HCT116 (cell line): ENCODE data around the gene TEAD3.

ENCODE experiments used
- EZH2 ChIP-seq: fragments of 200-600 bp; sonication (generic); IDR thresholded peaks from 2 replicates; pipeline ENCODE4 v1.6.1; 2017; ENCODE audit warnings: antibody characterized with exemption, mixed run types
- JUND ChIP-seq: IDR thresholded peaks from 2 replicates; pipeline ENCODE4 v1.6.1; 2012
- POLR2A ChIP-seq: IDR thresholded peaks from 2 replicates; pipeline ENCODE4 v1.7.0; 2011; ENCODE audit warnings: borderline replicate concordance; ENCODE audit not compliant: insufficient read depth, insufficient read length; ENCODE audit errors: extremely low read depth
- POLR2AphosphoS5 ChIP-seq: IDR thresholded peaks from 2 replicates; pipeline ENCODE4 v1.6.1; 2011; ENCODE audit warnings: mild to moderate bottlenecking, low read depth, low read length, moderate library complexity
- TF ChIP-seq, protein P1 (sequence below), 3 experiments: fragments of 200-600 bp in 1 of 3; sonication (generic) in 1 of 3; IDR thresholded peaks in 2 of 3; conservative IDR thresholded peaks in 1 of 3; 2 replicates each; pipeline ENCODE4 v1.5.1; 2012 to 2017; ENCODE audit warnings: low read depth in 2 of 3, low read length in 2 of 3, antibody characterized with exemption in 1 of 3, borderline replicate concordance in 1 of 3, control low read depth in 1 of 3, mild to moderate bottlenecking in 1 of 3, mixed read lengths in 1 of 3, mixed run types in 1 of 3, moderate library complexity in 1 of 3; ENCODE audit not compliant: insufficient read depth in 1 of 3
- TF ChIP-seq, protein P2 (sequence below): IDR thresholded peaks from 2 replicates; pipeline ENCODE4 v1.6.1; 2012
- TF ChIP-seq, protein P3 (sequence below): IDR thresholded peaks from 2 replicates; pipeline ENCODE4 v1.6.1; 2012

DNA sequence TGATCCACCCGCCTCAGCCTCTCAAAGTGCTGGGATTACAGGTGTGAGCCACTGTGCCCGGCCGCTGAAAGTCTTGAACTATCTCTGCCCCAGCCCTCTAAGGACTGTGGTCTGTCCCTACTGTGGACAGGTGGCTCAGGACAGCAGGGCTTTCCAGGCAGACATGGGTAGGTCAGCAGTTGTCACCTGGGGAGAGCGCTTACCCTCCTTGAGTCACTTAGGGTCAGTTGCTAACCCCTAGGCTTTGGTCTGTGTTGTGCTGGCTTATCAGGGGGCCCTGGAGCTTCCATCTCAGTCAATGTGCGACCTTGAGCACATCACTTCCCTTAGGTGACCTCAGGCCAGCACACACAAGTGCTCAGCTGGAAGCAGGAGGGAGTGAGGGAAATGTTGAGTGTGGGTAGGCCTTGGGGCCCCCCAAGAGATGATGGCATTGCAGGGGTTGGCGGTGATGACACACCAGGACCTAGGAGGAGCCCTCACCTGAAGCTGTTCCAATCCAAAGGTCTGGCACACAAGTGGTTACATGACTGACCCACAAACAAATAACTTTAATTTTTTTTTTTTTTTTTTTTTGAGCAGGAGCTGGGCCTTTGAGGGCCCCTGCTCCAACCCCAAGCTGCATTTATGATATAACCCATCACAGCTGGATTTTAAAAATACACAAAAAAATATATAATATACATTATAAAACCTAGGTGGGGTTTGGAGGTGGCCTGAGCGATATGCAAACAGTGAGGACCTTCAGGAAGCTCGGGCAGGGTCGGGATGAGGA is 23.6 kb downstream of the TEAD3 start:
- TF ChIP-seq POLR2A (no peak), EZH2 (no peak), JUND (no peak), POLR2AphosphoS5 (peak; percentile 1; the same call in 1 of the 2 replicates)
- TF ChIP-seq, protein P1, sequence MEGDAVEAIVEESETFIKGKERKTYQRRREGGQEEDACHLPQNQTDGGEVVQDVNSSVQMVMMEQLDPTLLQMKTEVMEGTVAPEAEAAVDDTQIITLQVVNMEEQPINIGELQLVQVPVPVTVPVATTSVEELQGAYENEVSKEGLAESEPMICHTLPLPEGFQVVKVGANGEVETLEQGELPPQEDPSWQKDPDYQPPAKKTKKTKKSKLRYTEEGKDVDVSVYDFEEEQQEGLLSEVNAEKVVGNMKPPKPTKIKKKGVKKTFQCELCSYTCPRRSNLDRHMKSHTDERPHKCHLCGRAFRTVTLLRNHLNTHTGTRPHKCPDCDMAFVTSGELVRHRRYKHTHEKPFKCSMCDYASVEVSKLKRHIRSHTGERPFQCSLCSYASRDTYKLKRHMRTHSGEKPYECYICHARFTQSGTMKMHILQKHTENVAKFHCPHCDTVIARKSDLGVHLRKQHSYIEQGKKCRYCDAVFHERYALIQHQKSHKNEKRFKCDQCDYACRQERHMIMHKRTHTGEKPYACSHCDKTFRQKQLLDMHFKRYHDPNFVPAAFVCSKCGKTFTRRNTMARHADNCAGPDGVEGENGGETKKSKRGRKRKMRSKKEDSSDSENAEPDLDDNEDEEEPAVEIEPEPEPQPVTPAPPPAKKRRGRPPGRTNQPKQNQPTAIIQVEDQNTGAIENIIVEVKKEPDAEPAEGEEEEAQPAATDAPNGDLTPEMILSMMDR (IDR thresholded peaks at IDR 0.05 in 2 of 3, conservative IDR thresholded peaks at IDR 0.05 in 1 of 3; ENCODE audit: borderline replicate concordance in 1 of 3, insufficient read depth in 1 of 3, low read depth in 2 of 3, low read length in 2 of 3), result no peak
- TF ChIP-seq, protein P2, sequence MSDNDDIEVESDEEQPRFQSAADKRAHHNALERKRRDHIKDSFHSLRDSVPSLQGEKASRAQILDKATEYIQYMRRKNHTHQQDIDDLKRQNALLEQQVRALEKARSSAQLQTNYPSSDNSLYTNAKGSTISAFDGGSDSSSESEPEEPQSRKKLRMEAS, result no peak
- TF ChIP-seq, protein P3, sequence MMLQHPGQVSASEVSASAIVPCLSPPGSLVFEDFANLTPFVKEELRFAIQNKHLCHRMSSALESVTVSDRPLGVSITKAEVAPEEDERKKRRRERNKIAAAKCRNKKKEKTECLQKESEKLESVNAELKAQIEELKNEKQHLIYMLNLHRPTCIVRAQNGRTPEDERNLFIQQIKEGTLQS, result no peak
